Muscle layer of colon (tissue), 2 donors: ENCODE data around the gene TUBB4B.

Source experiments
- H3K27ac ChIP-seq: one replicate; pipeline ENCODE4 v1.7.0; 2013; ENCODE audit warnings: low read depth, mild to moderate bottlenecking, low read length, moderate library complexity
- H3K27me3 ChIP-seq, 2 donors: one replicate each; pipeline ENCODE4 v1.7.0; 2013; ENCODE audit warnings: low read length in 2 of 2, mild to moderate bottlenecking in 2 of 2; ENCODE audit not compliant: insufficient read depth in 2 of 2, control insufficient read depth in 1 of 2
- H3K36me3 ChIP-seq: one replicate; pipeline ENCODE4 v1.7.0; 2013; ENCODE audit warnings: mild to moderate bottlenecking, low read length; ENCODE audit not compliant: insufficient read depth
- H3K4me1 ChIP-seq: one replicate; pipeline ENCODE4 v1.7.0; 2013; ENCODE audit warnings: mild to moderate bottlenecking, low read length; ENCODE audit not compliant: insufficient read depth
- H3K4me3 ChIP-seq, 2 donors: one replicate each; pipeline ENCODE4 v1.7.0; 2013; ENCODE audit warnings: low read length in 2 of 2, low read depth in 1 of 2, mild to moderate bottlenecking in 1 of 2, moderate library complexity in 1 of 2
- H3K9ac ChIP-seq: one replicate; pipeline ENCODE4 v1.7.0; 2013; ENCODE audit warnings: low read length
- H3K9me3 ChIP-seq: one replicate; pipeline ENCODE4 v1.7.0; 2013; ENCODE audit warnings: mild to moderate bottlenecking, low read length
- donor health status: abdominal sarcoma.
- donor health status: Adenocarcinoma of cecum.

TUBB4B gene

GRCh38 chr9:137228506-137228967 lies 12.6 kb upstream of the TUBB4B start:
- H3K27ac ChIP-seq: no peak overlapping the region
- no peaks in the 10 kb centered on the region for H3K9me3 ChIP-seq
- H3K4me1 ChIP-seq: peaks cover 5% of the 10 kb centered on the region
- peaks cover 4 to 64% of the 10 kb centered on the region in 2 donors for H3K27me3 ChIP-seq
- H3K4me3 ChIP-seq: no peak overlapping the region
- H3K9ac ChIP-seq: no peak overlapping the region
- H3K36me3 ChIP-seq: no peaks in the 10 kb centered on the region

- Histone ChIP-seq H3K9me3 (no peaks in the 10 kb centered on the region), H3K27ac (no peak overlapping the region), H3K9ac (no peak overlapping the region), H3K36me3 (no peaks in the 10 kb centered on the region), H3K4me1 (peaks cover under 1% of the 10 kb centered on the region), H3K4me3 (no peak overlapping the region), H3K27me3 (peaks cover 4 to 64% of the 10 kb centered on the region in 2 donors)
Measured at GRCh38 chr9:137228968-137229896, 11.9 kb upstream of the TUBB4B start.

- H3K9me3 ChIP-seq: no peaks in the 10 kb centered on the region
- H3K27me3 ChIP-seq: peaks cover 4 to 65% of the 10 kb centered on the region in 2 donors
- no peak overlapping the region for H3K9ac ChIP-seq
- no peaks in the 10 kb centered on the region for H3K4me1 ChIP-seq
- no peaks in the 10 kb centered on the region for H3K36me3 ChIP-seq
- no peak overlapping the region for H3K27ac ChIP-seq
- no peak overlapping the region for H3K4me3 ChIP-seq
Measured at GRCh38 chr9:137229903-137230704, 11.0 kb upstream of the TUBB4B start.

GRCh38 chr9:137230705-137231371 lies 10.2 kb upstream of the TUBB4B start, which contains the start of gene SLC34A3:
Gene SLC34A3, plus strand, starts transcription at chr9:137230901. Its CDS starts 802 bp downstream, at chr9:137231703.
- Histone ChIP-seq H3K27ac (no peak within 1 kb of the TSS), H3K4me3 (no peak within 1 kb of the TSS), H3K4me1 (peaks cover 6% of the 10 kb centered on the region), H3K27me3 (peaks cover 4 to 72% of the 10 kb centered on the region in 2 donors), H3K9me3 (no peaks in the 10 kb centered on the region), H3K36me3 (no peaks in the 10 kb centered on the region), H3K9ac (no peak within 1 kb of the TSS)

- Histone ChIP-seq H3K36me3 (no peaks in the 10 kb centered on the region), H3K27ac (no peak overlapping the region), H3K4me1 (peaks cover 13% of the 10 kb centered on the region), H3K9ac (no peak overlapping the region), H3K27me3 (peaks cover 4 to 74% of the 10 kb centered on the region in 2 donors), H3K9me3 (no peaks in the 10 kb centered on the region), H3K4me3 (no peak overlapping the region)
Measured at GRCh38 chr9:137231372-137232039, 9.6 kb upstream of the TUBB4B start.

- no peak overlapping the region for H3K9ac ChIP-seq
- H3K4me3 ChIP-seq: no peak overlapping the region
- no peaks in the 10 kb centered on the region for H3K9me3 ChIP-seq
- peaks cover 4 to 70% of the 10 kb centered on the region in 2 donors for H3K27me3 ChIP-seq
- no peaks in the 10 kb centered on the region for H3K36me3 ChIP-seq
- no peak overlapping the region for H3K27ac ChIP-seq
- peaks cover 18% of the 10 kb centered on the region for H3K4me1 ChIP-seq
Measured at GRCh38 chr9:137232101-137232500, 9.0 kb upstream of the TUBB4B start.

- peaks cover 4 to 65% of the 10 kb centered on the region in 2 donors for H3K27me3 ChIP-seq
- no peak overlapping the region for H3K4me3 ChIP-seq
- no peaks in the 10 kb centered on the region for H3K36me3 ChIP-seq
- H3K4me1 ChIP-seq: peaks cover 19% of the 10 kb centered on the region
- H3K9me3 ChIP-seq: no peaks in the 10 kb centered on the region
- no peak overlapping the region for H3K27ac ChIP-seq
- no peak overlapping the region for H3K9ac ChIP-seq
Measured at GRCh38 chr9:137232510-137232909, 8.6 kb upstream of the TUBB4B start.

GRCh38 chr9:137233143-137233980 lies 7.7 kb upstream of the TUBB4B start:
- Histone ChIP-seq H3K4me1 (peaks cover 27% of the 10 kb centered on the region), H3K9ac (no peak overlapping the region), H3K27ac (no peak overlapping the region), H3K27me3 (peaks cover 4 to 60% of the 10 kb centered on the region in 2 donors), H3K4me3 (no peak overlapping the region), H3K9me3 (no peaks in the 10 kb centered on the region), H3K36me3 (no peaks in the 10 kb centered on the region)

- peaks cover 35% of the 10 kb centered on the region for H3K4me1 ChIP-seq
- H3K27ac ChIP-seq: no peak overlapping the region
- H3K4me3 ChIP-seq: no peak overlapping the region
- peaks cover 5% of the 10 kb centered on the region for H3K36me3 ChIP-seq
- H3K27me3 ChIP-seq: peaks cover 4 to 52% of the 10 kb centered on the region in 2 donors
- no peaks in the 10 kb centered on the region for H3K9me3 ChIP-seq
- H3K9ac ChIP-seq: no peak overlapping the region
Measured at GRCh38 chr9:137234055-137234697, 6.9 kb upstream of the TUBB4B start.
